HG03025 (cell line): ENCODE measurements around the gene ROBO1.
"Not testable (repeated sequence)": the region's sequence is repeated elsewhere in the genome, so short reads cannot be mapped to it uniquely, and the experiment has no call there.

Experiments
- ATAC-seq: cut with Tn5 transposase; IDR thresholded peaks from one replicate; pipeline ENCODE4 v1.9.1; 2021; ENCODE audit warnings: mild to moderate bottlenecking, moderate library complexity; ENCODE audit not compliant: unreplicated experiment, low FRiP score

The ROBO1 gene

DNA sequence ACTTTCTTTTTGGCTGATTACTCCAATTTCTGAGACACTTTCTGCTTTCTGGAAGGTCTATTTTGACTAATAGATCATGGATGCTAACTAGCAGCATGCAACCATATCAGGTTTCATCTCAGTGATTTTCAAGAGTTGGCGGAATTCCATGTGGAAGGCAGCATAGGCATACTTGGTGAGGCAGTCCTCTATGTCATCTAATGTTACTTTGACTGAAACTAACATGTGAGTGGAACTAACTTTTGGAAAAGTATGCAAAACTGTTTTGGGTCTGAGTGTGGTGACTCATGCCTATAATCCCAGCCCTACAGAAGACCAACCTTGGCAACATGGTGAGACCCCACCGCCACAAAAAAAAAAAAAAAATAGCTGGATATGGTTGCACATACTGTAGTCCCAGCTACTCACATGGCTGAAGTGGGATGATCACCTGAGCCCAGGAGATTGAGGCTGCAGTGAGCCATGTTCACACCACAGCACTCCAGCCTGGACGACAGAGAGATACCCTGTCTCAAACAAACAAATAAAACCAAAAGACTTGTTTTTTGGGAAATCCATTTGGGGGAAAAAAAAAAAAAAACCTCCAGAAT, 1033.7 kb downstream of the ROBO1 start:
- no peak for ATAC-seq

GRCh38 chr3:78732893-78733292, 1034.9 kb downstream of the ROBO1 start:
- no peak for ATAC-seq

- ATAC-seq = no peak
Measured at GRCh38 chr3:78732471-78732870, 1035.3 kb downstream of the ROBO1 start.

DNA sequence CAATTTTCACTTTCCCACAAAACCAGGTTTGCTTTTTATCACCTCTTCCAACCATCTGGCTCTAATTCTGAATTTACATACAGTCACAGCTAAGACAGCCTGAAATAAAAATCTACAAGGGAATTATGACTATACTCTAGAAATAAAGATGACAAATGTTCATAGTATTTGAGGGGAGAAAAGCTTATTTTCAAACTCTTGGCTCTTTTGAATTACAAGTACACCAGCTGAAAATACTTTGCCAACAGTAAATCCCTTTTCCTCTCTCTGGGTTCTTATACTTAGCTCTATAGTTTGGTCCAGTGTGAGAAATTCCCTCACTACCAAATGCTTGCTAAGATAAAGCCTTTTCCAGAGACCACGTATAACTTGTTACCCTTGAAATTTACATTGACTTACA, 1037.9 kb downstream of the ROBO1 start:
- ATAC-seq = no peak

GRCh38 chr3:78728406-78729145, 1039.2 kb downstream of the ROBO1 start:
- no peak for ATAC-seq

DNA sequence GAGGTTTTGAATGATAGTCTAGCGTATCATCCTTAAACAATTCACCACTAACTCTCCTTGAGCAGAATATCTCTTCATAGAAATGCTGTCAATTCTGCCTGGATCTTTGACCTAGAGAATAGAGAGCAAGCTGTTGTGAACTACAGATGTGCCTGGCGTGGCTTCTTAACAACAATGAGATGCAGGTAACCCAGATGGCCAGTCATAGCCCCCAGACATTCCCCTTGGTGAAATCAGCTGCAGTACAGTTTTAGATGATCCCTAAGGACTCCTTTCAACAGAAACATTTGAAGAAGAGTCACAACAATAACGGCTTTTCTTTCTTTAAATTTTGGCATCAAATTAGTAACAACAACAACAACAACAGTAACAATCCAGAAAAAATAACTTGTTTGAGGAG, 1041.3 kb downstream of the ROBO1 start:
- ATAC-seq = no peak

DNA sequence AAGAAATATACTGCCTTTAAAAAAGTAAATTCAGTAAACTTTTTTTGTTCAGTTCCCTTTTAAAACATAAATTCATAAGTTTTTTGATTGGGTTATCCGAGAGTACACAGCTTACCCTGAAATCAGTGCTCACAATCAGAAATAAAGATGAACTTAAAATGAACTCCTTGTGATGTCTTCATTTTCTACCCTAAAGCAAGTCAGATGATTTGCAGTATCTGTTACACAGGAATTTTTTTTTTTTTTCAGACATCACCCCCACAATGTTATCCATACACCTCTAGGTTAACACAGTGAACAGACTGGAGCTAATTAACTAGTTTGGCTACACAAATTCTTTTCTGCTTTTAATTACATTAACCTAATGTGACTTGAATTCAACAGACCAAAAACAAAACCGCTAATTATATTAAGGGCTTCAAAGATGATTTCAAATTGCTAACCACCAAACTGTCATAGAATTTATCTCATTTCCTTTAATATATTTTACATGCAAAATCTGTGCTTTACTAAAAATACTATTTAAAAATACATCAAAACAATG, 1042.0 kb downstream of the ROBO1 start:
- no peak for ATAC-seq

GRCh38 chr3:78724859-78725258, 1042.9 kb downstream of the ROBO1 start:
- ATAC-seq = no peak

GRCh38 chr3:78724364-78724763, 1043.4 kb downstream of the ROBO1 start:
- not testable (repeated sequence) for ATAC-seq

GRCh38 chr3:78721771-78722543, 1045.8 kb downstream of the ROBO1 start:
- no peak for ATAC-seq

- no peak for ATAC-seq
Measured at GRCh38 chr3:78718707-78719106, 1049.1 kb downstream of the ROBO1 start.

DNA sequence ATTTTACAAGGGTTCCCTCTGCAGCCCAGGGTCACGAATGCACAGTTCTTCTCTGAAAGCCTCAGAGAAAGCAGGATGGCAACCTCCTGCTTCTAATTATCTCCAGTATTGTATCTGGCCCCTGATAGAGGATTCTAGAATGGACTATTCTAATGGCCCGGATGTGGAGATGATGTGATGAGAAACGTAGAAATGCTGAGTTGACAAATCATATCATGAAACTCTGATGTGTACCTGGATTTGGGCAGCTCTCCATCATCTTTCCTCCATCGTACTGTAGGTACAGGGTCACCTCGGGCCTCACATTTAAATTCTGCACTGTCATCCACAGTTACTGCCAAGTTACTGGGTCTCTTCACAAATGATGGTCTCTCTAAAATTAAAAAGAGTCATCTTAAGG, 1050.8 kb downstream of the ROBO1 start:
- no peak for ATAC-seq

DNA sequence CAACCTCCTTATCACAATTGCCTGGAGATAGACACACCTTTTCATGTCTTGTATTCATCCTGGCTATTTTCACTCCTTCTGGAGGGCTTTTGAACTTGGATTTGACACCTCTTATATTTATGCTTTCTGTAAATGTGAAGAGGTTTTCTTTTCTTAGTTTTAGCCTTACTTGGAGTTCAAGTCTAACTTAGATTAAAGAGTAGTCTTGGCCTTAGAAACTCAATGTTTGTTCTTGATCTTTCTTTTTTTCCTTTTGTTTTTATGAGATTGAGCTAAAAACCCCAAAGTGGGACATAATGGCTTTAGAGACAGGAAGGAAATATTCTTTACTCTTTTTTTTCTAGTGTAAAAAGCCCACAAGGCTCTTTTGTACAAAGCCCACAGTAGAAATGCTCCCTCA, 1054.9 kb downstream of the ROBO1 start:
- no peak for ATAC-seq

DNA sequence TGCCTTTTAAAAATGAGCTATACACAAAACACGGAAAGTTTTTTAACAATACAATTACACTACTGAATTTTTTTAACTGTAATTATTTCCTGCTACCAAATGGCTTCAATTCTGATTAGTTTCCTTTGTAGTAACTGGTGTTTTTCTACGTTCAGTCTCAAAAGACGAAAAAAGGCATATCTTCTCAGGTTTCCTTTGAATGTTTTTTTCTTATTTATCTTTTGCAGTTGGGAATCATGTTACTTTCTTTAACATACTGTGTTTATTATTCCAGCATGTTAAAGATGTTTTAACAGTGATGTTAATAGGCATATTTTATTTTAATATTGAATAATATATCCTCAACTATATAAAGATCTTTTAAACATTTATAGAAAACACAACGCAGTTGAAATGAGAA, 1055.5 kb downstream of the ROBO1 start:
- ATAC-seq = no peak

- no peak for ATAC-seq
Measured at GRCh38 chr3:78708565-78709073, 1059.2 kb downstream of the ROBO1 start.

- no peak for ATAC-seq
Measured at GRCh38 chr3:78707609-78708008, 1060.2 kb downstream of the ROBO1 start.

DNA sequence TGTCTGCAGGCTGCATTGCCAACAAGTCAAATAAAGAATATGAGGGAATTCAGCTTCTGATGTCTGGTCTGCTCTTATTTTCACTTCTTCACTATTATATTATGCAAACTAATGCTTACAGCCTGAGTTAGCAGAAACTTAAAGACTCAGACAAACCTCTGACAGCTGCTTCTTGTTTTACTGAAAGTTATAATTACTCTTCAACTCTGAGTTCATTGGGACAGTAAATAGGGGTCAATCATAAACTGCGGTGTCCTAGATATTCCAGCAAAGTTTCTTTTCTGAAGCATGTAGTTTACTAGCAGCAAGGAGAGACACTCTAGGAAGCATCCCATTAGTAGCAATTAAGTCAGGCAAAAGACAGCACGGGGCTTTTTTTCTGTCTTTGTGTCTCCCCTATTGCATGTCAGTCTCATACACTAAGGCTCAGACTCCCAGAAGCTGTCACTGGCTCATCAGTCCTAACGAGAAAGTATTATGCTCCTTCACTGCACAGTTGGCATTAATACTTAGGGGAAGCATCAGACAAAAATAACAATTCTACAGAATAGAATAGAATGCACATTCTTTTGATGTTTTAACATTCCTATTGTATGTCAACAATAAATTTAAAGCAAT, 1060.8 kb downstream of the ROBO1 start:
- no peak for ATAC-seq

GRCh38 chr3:78703944-78704343, 1063.9 kb downstream of the ROBO1 start:
- ATAC-seq = no peak

- no peak for ATAC-seq
Measured at GRCh38 chr3:78701537-78701936, 1066.3 kb downstream of the ROBO1 start.

- ATAC-seq = no peak
Measured at GRCh38 chr3:78698431-78698830, 1069.4 kb downstream of the ROBO1 start.

DNA sequence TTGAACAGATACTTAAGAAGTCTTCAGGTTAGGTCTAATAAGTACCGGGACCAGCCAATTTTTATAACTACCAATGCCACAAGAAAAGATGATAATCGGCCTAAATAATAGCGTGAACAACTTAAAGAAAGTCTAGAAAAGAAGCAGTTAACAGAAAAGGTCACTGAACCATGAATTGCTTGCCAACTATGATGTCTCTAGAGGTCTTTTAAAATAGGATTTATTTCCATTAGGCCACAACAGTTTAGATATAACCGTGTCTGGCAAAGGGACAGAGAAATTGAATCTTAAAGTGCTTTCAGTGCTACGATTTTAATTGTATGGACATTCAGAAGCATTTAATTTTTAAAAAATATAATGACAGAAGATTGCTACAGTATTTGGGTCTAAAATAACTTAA, 1070.4 kb downstream of the ROBO1 start:
- no peak for ATAC-seq
